Activated CD4-positive, alpha-beta T cell treated with anti-CD3 and anti-CD28 coated beads for 4 hours (primary cell): ENCODE measurements around the gene ODAD4.
"Not testable (repeated sequence)": the region's sequence is repeated elsewhere in the genome, so short reads cannot be mapped to it uniquely, and the experiment has no call there.

Experiments used
- DNase-seq, 2 donors: peaks; one replicate each; pipeline ENCODE4 v3.0.0-alpha.2; 2020

Gene ODAD4

GRCh38 chr17:41913798-41914197 lies 16.6 kb upstream of the ODAD4 start:
- DNase-seq, result no peak

- DNase-seq, result no peak
These were observed 16.1 kb upstream of the ODAD4 start for GRCh38 chr17:41914358-41914766.

GRCh38 chr17:41915020-41915419 lies 15.4 kb upstream of the ODAD4 start:
- DNase-seq, result no peak

GRCh38 chr17:41915566-41915965 lies 14.9 kb upstream of the ODAD4 start:
- DNase-seq, result no peak

- DNase-seq, result no peak
These were observed 13.2 kb upstream of the ODAD4 start for GRCh38 chr17:41917192-41917591.

GRCh38 chr17:41917679-41918313 lies 12.6 kb upstream of the ODAD4 start:
- peak; percentile 38 to 40 for DNase-seq

- DNase-seq, result peak; percentile 94 to 95
These were observed 11.9 kb upstream of the ODAD4 start, which contains the start of gene ACLY for GRCh38 chr17:41918314-41919164. TSS of gene ACLY (minus strand) at chr17:41918951. CDS start at chr17:41913873, 5,078 bp downstream.

- no peak for DNase-seq
These were observed 11.1 kb upstream of the ODAD4 start for GRCh38 chr17:41919165-41919817.

- no peak for DNase-seq
These were observed 10.4 kb upstream of the ODAD4 start for GRCh38 chr17:41919840-41920579.

GRCh38 chr17:41920580-41920955 lies 9.8 kb upstream of the ODAD4 start:
- no peak for DNase-seq

GRCh38 chr17:41925991-41926590 lies 4.3 kb upstream of the ODAD4 start:
- no peak for DNase-seq

- no peak for DNase-seq
These were observed 1.6 kb upstream of the ODAD4 start for GRCh38 chr17:41928693-41929251.

GRCh38 chr17:41930833-41931156 lies 378 bp downstream of the ODAD4 start:
- DNase-seq, result not testable (repeated sequence)

GRCh38 chr17:41931715-41932114 lies 1.3 kb downstream of the ODAD4 start:
- DNase-seq, result not testable (repeated sequence)

- no peak for DNase-seq
These were observed 2.5 kb downstream of the ODAD4 start for GRCh38 chr17:41932816-41933389.

GRCh38 chr17:41935641-41936040 lies 5.2 kb downstream of the ODAD4 start:
- DNase-seq, result no peak

GRCh38 chr17:41937970-41938954 lies 7.8 kb downstream of the ODAD4 start:
- no peak for DNase-seq

GRCh38 chr17:41939044-41939692 lies 8.8 kb downstream of the ODAD4 start:
- no peak for DNase-seq

- no peak for DNase-seq
These were observed 9.3 kb downstream of the ODAD4 start for GRCh38 chr17:41939693-41940090.

GRCh38 chr17:41941168-41941567 lies 10.8 kb downstream of the ODAD4 start:
- no peak for DNase-seq
